GM10847 (cell line): Measurements from ENCODE around the gene FMNL2.

Experiments
- POLR2A ChIP-seq: IDR thresholded peaks from 2 replicates; pipeline ENCODE4 v1.6.1; 2011; ENCODE audit not compliant: insufficient read length; ENCODE audit errors: extremely low read depth

The FMNL2 gene

GRCh38 chr2:152421521-152422370 is 86.8 kb downstream of the FMNL2 start:
- TF ChIP-seq POLR2A: no peak

GRCh38 chr2:152423684-152424083 is 88.7 kb downstream of the FMNL2 start:
- no peak for TF ChIP-seq POLR2A

GRCh38 chr2:152425765-152426727 is 91.1 kb downstream of the FMNL2 start:
- TF ChIP-seq POLR2A: no peak

- no peak for TF ChIP-seq POLR2A
Measured at GRCh38 chr2:152426801-152427200, 91.8 kb downstream of the FMNL2 start.

GRCh38 chr2:152427902-152428301 is 92.9 kb downstream of the FMNL2 start:
- no peak for TF ChIP-seq POLR2A

GRCh38 chr2:152428800-152429582 is 94.0 kb downstream of the FMNL2 start:
- no peak for TF ChIP-seq POLR2A

GRCh38 chr2:152430876-152431275 is 95.9 kb downstream of the FMNL2 start:
- no peak for TF ChIP-seq POLR2A

GRCh38 chr2:152431370-152432098 is 96.6 kb downstream of the FMNL2 start:
- TF ChIP-seq POLR2A: no peak

GRCh38 chr2:152432206-152432653 is 97.3 kb downstream of the FMNL2 start:
- TF ChIP-seq POLR2A: no peak

GRCh38 chr2:152432765-152433164 is 97.8 kb downstream of the FMNL2 start:
- no peak for TF ChIP-seq POLR2A

- no peak for TF ChIP-seq POLR2A
Measured at GRCh38 chr2:152433289-152433688, 98.3 kb downstream of the FMNL2 start.

- no peak for TF ChIP-seq POLR2A
Measured at GRCh38 chr2:152433791-152434190, 98.8 kb downstream of the FMNL2 start.

- TF ChIP-seq POLR2A: no peak
Measured at GRCh38 chr2:152434395-152435182, 99.6 kb downstream of the FMNL2 start.

GRCh38 chr2:152436148-152436547 is 101.2 kb downstream of the FMNL2 start:
- TF ChIP-seq POLR2A: no peak
